ENCODE measurements around the gene PLCH1.

PLCH1 gene

GRCh38 chr3:155670335-155670734 lies 74.5 kb downstream of the PLCH1 start:
- no peak for DNase-seq
- TF ChIP-seq CTCF (IDR thresholded peaks at IDR 0.05; ENCODE audit: low read depth, low read length): no peak
- H3K4me3 ChIP-seq (ENCODE audit: low read depth, low read length): no peak overlapping the region
- H3K9me3 ChIP-seq: no peaks in the 10 kb centered on the region
- no peaks in the 10 kb centered on the region for H3K4me1 ChIP-seq
- H3K27me3 ChIP-seq: peaks cover 6% of the 10 kb centered on the region; the same call in 1 of the 2 replicates
- H3K36me3 ChIP-seq: no peaks in the 10 kb centered on the region

- Histone ChIP-seq H3K4me1 (no peaks in the 10 kb centered on the region), H3K27me3 (peaks cover 6% of the 10 kb centered on the region), H3K4me3 (ENCODE audit: low read depth, low read length) (no peak overlapping the region), H3K36me3 (no peaks in the 10 kb centered on the region), H3K9me3 (no peaks in the 10 kb centered on the region)
- TF ChIP-seq CTCF (IDR thresholded peaks at IDR 0.05; ENCODE audit: low read depth, low read length): no peak
- no peak for DNase-seq
Observed at GRCh38 chr3:155667988-155668387, 76.9 kb downstream of the PLCH1 start.

- peaks cover 8% of the 10 kb centered on the region for H3K27me3 ChIP-seq
- H3K36me3 ChIP-seq: no peaks in the 10 kb centered on the region
- no peak for DNase-seq
- no peaks in the 10 kb centered on the region for H3K9me3 ChIP-seq
- TF ChIP-seq CTCF (IDR thresholded peaks at IDR 0.05; ENCODE audit: low read depth, low read length): no peak
- H3K4me3 ChIP-seq (ENCODE audit: low read depth, low read length): no peak overlapping the region
- no peaks in the 10 kb centered on the region for H3K4me1 ChIP-seq
Observed at GRCh38 chr3:155664925-155665695, 79.8 kb downstream of the PLCH1 start.

GRCh38 chr3:155663467-155664212 lies 81.2 kb downstream of the PLCH1 start:
- Histone ChIP-seq H3K4me1 (no peaks in the 10 kb centered on the region), H3K36me3 (no peaks in the 10 kb centered on the region), H3K4me3 (ENCODE audit: low read depth, low read length) (no peak overlapping the region), H3K9me3 (no peaks in the 10 kb centered on the region), H3K27me3 (peaks cover 7% of the 10 kb centered on the region)
- no peak for TF ChIP-seq CTCF (IDR thresholded peaks at IDR 0.05; ENCODE audit: low read depth, low read length)
- no peak for DNase-seq

- Histone ChIP-seq H3K4me3 (ENCODE audit: low read depth, low read length) (no peak overlapping the region), H3K27me3 (peaks cover 5% of the 10 kb centered on the region; the same call in 1 of the 2 replicates), H3K4me1 (no peaks in the 10 kb centered on the region), H3K36me3 (no peaks in the 10 kb centered on the region), H3K9me3 (no peaks in the 10 kb centered on the region)
- DNase-seq: no peak
- no peak for TF ChIP-seq CTCF (IDR thresholded peaks at IDR 0.05; ENCODE audit: low read depth, low read length)
Observed at GRCh38 chr3:155661760-155662159, 83.1 kb downstream of the PLCH1 start.

- Histone ChIP-seq H3K9me3 (no peaks in the 10 kb centered on the region), H3K4me3 (ENCODE audit: low read depth, low read length) (no peak overlapping the region), H3K27me3 (peaks cover 5% of the 10 kb centered on the region; the same call in 1 of the 2 replicates), H3K4me1 (no peaks in the 10 kb centered on the region), H3K36me3 (no peaks in the 10 kb centered on the region)
- DNase-seq: no peak
- TF ChIP-seq CTCF (IDR thresholded peaks at IDR 0.05; ENCODE audit: low read depth, low read length): no peak
Observed at GRCh38 chr3:155661042-155661441, 83.8 kb downstream of the PLCH1 start.

All from BE2C (cell line).